Breast epithelium (tissue), 4 donors: ENCODE data around the gene KPNA3. TPM values are rescaled to one million over a fixed set of nuclear protein-coding genes. Genes with fewer than 3 reads are reported as not detected.

Experiments
- DNase-seq, 2 donors: peaks; one replicate each; pipeline ENCODE4 v3.0.0-alpha.2; 2019; ENCODE audit warnings: low spot score in 2 of 2
- H3K27ac ChIP-seq, 2 donors: fragments of 200-600 bp; sonication (generic) in 1 of 2; one replicate each; pipeline ENCODE4 v1.5.1; 2016 to 2019; ENCODE audit warnings: mild to moderate bottlenecking in 1 of 2
- H3K27me3 ChIP-seq, 2 donors: fragments of 200-600 bp; sonication (generic) in 1 of 2; one replicate each; pipeline versions ENCODE4 v1.5.1 to v1.6.0; 2017 to 2019; ENCODE audit warnings: control low read depth in 1 of 2, mild to moderate bottlenecking in 1 of 2
- H3K36me3 ChIP-seq: fragments of 200-600 bp; one replicate; pipeline ENCODE4 v1.5.1; 2019
- H3K4me1 ChIP-seq, 2 donors: fragments of 200-600 bp; sonication (generic); one replicate each; pipeline ENCODE4 v1.5.1; 2016 to 2019; ENCODE audit warnings: control low read depth in 1 of 2
- H3K4me3 ChIP-seq, 3 donors: fragments of 200-600 bp; sonication (generic); 1 replicate in 2 of 3; 2 replicates in 1 of 3; pipeline ENCODE4 v1.5.1; 2016 to 2019; ENCODE audit warnings: mild to moderate bottlenecking in 3 of 3, moderate library complexity in 2 of 3
- H3K9me3 ChIP-seq, 2 donors: fragments of 200-600 bp; sonication (generic) in 1 of 2; one replicate each; pipeline ENCODE4 v1.5.1; 2016 to 2019; ENCODE audit warnings: control low read depth in 1 of 2
- CTCF ChIP-seq, 3 donors: fragments of 450-650 bp; IDR thresholded peaks; one replicate each; pipeline ENCODE4 v1.5.1; 2016 to 2017; ENCODE audit warnings: antibody characterized with exemption in 3 of 3, mild to moderate bottlenecking in 3 of 3, moderate library complexity in 3 of 3
- POLR2A ChIP-seq: fragments of 450-650 bp; IDR thresholded peaks from one replicate; pipeline ENCODE4 v1.6.1; 2016; ENCODE audit warnings: antibody characterized with exemption, mild to moderate bottlenecking, moderate library complexity
- POLR2AphosphoS5 ChIP-seq, 3 donors: sonication (generic); formaldehyde crosslinking; IDR thresholded peaks; one replicate each; pipeline ENCODE4 v1.6.1; 2017; ENCODE audit warnings: antibody characterized with exemption in 3 of 3
- intact Hi-C: fragments of 100-400 bp; cut with DNase I; formaldehyde crosslinking; loops from one replicate; pipeline ENCODE4 v1.15.1; 2023; ENCODE audit warnings: low total_unique reads
- total RNA-seq, 3 donors: library from RNA; depleted of rRNA; stranded (reverse); fragments of >200 nt; gene quantifications; one replicate each; pipeline ENCODE4 v1.1.0, GENCODE V29; 2016

Gene KPNA3
- total RNA-seq, 3 donors from 2014 or later = 25.6 to 35.5 (median 25.8) TPM

DNA sequence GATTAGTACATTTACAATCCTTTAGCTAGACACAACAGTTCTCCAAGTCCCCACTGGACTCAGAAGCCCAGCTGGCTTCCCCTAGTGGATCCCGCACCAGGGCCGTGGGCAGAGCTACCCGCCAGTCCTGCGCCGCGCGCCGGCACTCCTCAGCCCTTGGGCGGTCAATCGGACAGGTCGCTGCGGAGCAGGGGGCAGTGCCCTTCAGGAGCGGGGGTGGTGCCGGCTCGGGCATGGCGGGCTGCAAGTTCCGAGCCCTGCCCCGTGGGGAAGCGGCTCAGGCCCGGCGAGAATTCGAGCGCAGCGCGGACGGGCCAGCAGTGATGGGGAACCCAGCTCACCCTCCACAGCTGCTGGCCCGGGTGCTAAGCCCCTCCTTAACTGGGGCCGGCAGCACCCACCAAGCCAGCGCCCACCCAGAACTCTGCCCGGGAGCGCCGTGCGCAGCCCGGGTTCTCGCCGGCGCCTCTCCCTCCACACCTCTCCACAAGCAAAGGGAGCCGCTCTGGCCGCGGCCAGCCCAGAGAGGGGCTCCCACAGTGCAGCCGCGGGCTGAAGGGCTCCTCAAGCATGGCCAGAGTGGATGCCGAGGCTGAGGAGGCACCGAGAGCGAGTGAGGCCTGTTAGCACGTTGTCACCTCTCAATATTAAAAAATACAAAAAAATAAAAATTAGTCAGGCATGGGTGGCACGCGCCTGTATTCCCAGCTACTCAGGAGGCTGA, 114.1 kb downstream of the KPNA3 start:
- no peak for DNase-seq
- Histone ChIP-seq H3K4me3 (no peak overlapping the region), H3K9me3 (no peaks in the 10 kb centered on the region), H3K4me1 (no peaks in the 10 kb centered on the region), H3K27me3 (no peaks in the 10 kb centered on the region), H3K36me3 (no peaks in the 10 kb centered on the region), H3K27ac (no peak overlapping the region)
- TF ChIP-seq CTCF (IDR thresholded peaks at IDR 0.05) = no peak
- TF ChIP-seq POLR2AphosphoS5 (IDR thresholded peaks at IDR 0.05) = no peak
- no peak for TF ChIP-seq POLR2A
- intact Hi-C loops = loop anchor here (5.0 kb wide), 1 partner anchor 1069 kb away; no protein-coding TSS in a partner anchor

DNA sequence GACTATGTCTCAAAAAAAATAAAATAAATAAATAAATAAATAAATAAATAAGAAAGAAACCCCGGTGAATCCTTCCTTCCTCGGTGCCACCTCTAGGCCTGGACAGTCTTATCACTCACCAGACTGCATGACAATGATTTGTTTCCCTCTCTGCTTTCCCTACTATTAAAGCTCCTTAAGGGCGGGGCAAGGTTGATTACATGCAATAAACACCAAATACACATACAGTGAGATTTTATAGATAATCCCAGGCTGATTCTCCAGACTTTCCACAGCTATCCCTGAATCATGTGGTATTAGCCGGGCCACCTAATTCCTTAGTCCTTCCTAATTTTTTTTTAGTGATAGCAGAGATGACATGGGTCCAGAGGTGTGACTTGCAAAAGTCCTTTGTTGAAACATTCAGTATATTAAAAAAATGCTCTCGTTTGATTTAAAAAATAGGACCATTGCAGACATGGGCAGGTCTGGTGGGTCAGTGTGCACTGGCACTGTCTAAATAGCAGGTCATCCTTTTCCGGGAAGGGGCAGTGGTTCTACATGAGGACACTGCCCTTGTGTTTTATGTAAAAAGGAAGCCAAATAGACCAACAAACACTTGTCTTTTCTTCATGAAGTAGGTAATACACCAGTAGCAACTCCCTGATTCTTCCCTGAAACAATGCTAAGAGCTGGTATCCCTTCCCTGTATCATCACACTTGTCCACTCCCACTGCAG, 115.7 kb downstream of the KPNA3 start:
- no peak for DNase-seq
- no peak overlapping the region for H3K4me3 ChIP-seq
- H3K36me3 ChIP-seq = no peaks in the 10 kb centered on the region
- H3K9me3 ChIP-seq = no peaks in the 10 kb centered on the region
- TF ChIP-seq POLR2AphosphoS5 (IDR thresholded peaks at IDR 0.05) (no peak), POLR2A (no peak), CTCF (IDR thresholded peaks at IDR 0.05) (no peak)
- H3K4me1 ChIP-seq = no peaks in the 10 kb centered on the region
- H3K27me3 ChIP-seq = no peaks in the 10 kb centered on the region
- intact Hi-C loops = loop anchor here (5.0 kb wide), 1 partner anchor 1071 kb away; no protein-coding TSS in a partner anchor
- H3K27ac ChIP-seq = no peak overlapping the region

DNA sequence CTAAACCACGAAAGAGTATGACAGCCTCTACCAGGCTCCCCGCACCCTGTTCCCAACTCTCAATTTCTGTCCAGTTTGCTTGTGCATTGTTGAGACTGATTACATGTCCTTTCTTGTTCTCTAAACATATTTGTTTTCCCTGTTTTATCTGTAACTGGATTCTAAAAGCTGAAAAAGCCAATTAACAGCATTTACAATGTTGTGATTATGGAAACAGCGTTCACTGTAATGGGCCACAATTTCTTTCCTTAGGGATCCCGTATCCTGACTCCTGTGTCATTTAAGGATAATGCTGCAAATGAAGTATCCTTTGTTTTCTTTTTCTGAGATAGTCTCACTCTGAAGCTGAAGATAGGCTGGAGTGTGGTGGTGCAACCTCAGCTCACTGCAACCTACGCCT, 121.7 kb downstream of the KPNA3 start:
- H3K36me3 ChIP-seq = no peaks in the 10 kb centered on the region
- TF ChIP-seq POLR2A (no peak), POLR2AphosphoS5 (IDR thresholded peaks at IDR 0.05) (no peak), CTCF (IDR thresholded peaks at IDR 0.05) (no peak)
- H3K4me3 ChIP-seq = no peak overlapping the region
- no peak for DNase-seq
- no peaks in the 10 kb centered on the region for H3K27me3 ChIP-seq
- no peaks in the 10 kb centered on the region for H3K4me1 ChIP-seq
- intact Hi-C loops = no loop called here
- H3K9me3 ChIP-seq = no peaks in the 10 kb centered on the region
- no peak overlapping the region for H3K27ac ChIP-seq

- Histone ChIP-seq H3K4me3 (no peak overlapping the region), H3K4me1 (no peaks in the 10 kb centered on the region), H3K9me3 (no peaks in the 10 kb centered on the region), H3K27ac (no peak overlapping the region), H3K36me3 (no peaks in the 10 kb centered on the region), H3K27me3 (no peaks in the 10 kb centered on the region)
- TF ChIP-seq POLR2AphosphoS5 (IDR thresholded peaks at IDR 0.05) (no peak), CTCF (IDR thresholded peaks at IDR 0.05) (peak in 2 of 3 donors; percentile 42 to 64), POLR2A (no peak)
- DNase-seq = peak in 1 of 2 donors; percentile 21
- intact Hi-C loops = no loop called here
These were observed 122.7 kb downstream of the KPNA3 start for GRCh38 chr13:49669735-49670309.

DNA sequence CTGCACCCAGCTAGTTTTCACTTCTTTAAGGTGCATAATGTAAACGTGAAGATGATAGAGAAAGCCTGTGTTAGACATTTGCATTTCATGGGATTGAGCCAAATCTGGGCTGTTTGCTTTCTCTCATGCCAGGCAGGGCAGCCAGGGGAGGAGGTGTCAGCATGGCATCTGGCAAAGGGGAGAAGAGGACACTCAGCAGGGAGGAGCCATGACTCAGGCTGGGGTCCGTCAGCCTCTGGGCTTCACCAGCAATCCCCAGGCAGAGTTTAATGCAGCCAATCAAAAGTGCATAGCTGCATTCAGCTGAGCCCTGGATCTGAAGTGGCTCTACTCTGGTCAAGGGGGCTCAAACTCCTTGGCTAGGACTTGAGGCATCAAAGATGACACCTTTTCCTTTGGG, 124.7 kb downstream of the KPNA3 start:
- no peak for DNase-seq
- Histone ChIP-seq H3K4me3 (no peak overlapping the region), H3K4me1 (no peaks in the 10 kb centered on the region), H3K9me3 (no peaks in the 10 kb centered on the region), H3K27ac (no peak overlapping the region), H3K27me3 (no peaks in the 10 kb centered on the region), H3K36me3 (no peaks in the 10 kb centered on the region)
- intact Hi-C loops = no loop called here
- TF ChIP-seq POLR2A (no peak), CTCF (IDR thresholded peaks at IDR 0.05) (no peak), POLR2AphosphoS5 (IDR thresholded peaks at IDR 0.05) (no peak)
